Gastrocnemius medialis (tissue), 4 donors: ENCODE data around the gene WASF2. TPM values are rescaled to one million over a fixed set of nuclear protein-coding genes. Genes with fewer than 3 reads are reported as not detected.
"Not testable (repeated sequence)": the region's sequence is repeated elsewhere in the genome, so short reads cannot be mapped to it uniquely, and the experiment has no call there.

Experiments used
- ATAC-seq, 2 donors: fragments of 150-250 bp; one replicate each; pipeline ENCODE4 v1.9.1; 2016
- DNase-seq, 2 donors: peaks; one replicate each; pipeline ENCODE4 v3.0.0-alpha.2; 2019
- H3K27ac ChIP-seq, 4 donors: fragments of 200-600 bp; sonication (generic); 1 replicate in 1 of 4; 2 replicates in 3 of 4; pipeline ENCODE4 v1.5.1; 2016 to 2018; ENCODE audit warnings: mild to moderate bottlenecking in 2 of 4, moderate library complexity in 1 of 4
- H3K27me3 ChIP-seq, 3 donors: fragments of 200-600 bp; sonication (generic) in 2 of 3; 1 replicate in 1 of 3; 2 replicates in 2 of 3; pipeline versions ENCODE4 v1.5.1 to v1.6.0; 2016 to 2019; ENCODE audit warnings: mild to moderate bottlenecking in 1 of 3, moderate library complexity in 1 of 3
- H3K36me3 ChIP-seq, 2 donors: fragments of 200-600 bp; sonication (generic) in 1 of 2; one replicate each; pipeline ENCODE4 v1.5.1; 2017 to 2018
- H3K4me1 ChIP-seq, 2 donors: fragments of 200-600 bp; sonication (generic) in 1 of 2; one replicate each; pipeline ENCODE4 v1.5.1; 2016 to 2017; ENCODE audit warnings: mild to moderate bottlenecking in 2 of 2
- H3K4me3 ChIP-seq, 4 donors: fragments of 200-600 bp; sonication (generic) in 3 of 4; 1 replicate in 1 of 4; 2 replicates in 3 of 4; pipeline ENCODE4 v1.5.1; 2016 to 2019; ENCODE audit warnings: mild to moderate bottlenecking in 2 of 4
- H3K9me3 ChIP-seq, 3 donors: fragments of 200-600 bp; sonication (generic) in 2 of 3; 1 replicate in 1 of 3; 2 replicates in 2 of 3; pipeline ENCODE4 v1.5.1; 2016 to 2019
- CTCF ChIP-seq, 5 experiments: fragments of 450-650 bp in 3 of 5; fragments of 200-600 bp in 2 of 5; sonication (generic) in 2 of 5; IDR thresholded peaks in 4 of 5; conservative IDR thresholded peaks in 1 of 5; 1 replicate in 4 of 5; 2 replicates in 1 of 5; pipeline ENCODE4 v1.5.1; 2016 to 2019; ENCODE audit warnings: antibody characterized with exemption in 5 of 5, mild to moderate bottlenecking in 3 of 5, moderate library complexity in 3 of 5
- POLR2A ChIP-seq, 2 donors: fragments of 450-650 bp; IDR thresholded peaks; one replicate each; pipeline ENCODE4 v1.6.1; 2017; ENCODE audit warnings: antibody characterized with exemption in 2 of 2, mild to moderate bottlenecking in 2 of 2, moderate library complexity in 2 of 2
- in situ Hi-C, 4 donors: fragments of 200-750 bp; cut with MboI; loops; one replicate each; pipeline versions ENCODE4 v1.15.0 to v1.8.0; 2017; ENCODE audit warnings: low sequenced_read_pairs in 4 of 4
- intact Hi-C: fragments of 100-400 bp; cut with DNase I; formaldehyde crosslinking; loops from one replicate; pipeline ENCODE4 v1.15.1; 2023; ENCODE audit warnings: low total_unique reads
- total RNA-seq, 4 donors: library from RNA; depleted of rRNA; stranded (reverse); fragments of >200 nt; gene quantifications; one replicate each; pipeline versions ENCODE4 v1.1.0 to v1.2.3, GENCODE V29; 2016

Gene WASF2
- total RNA-seq, 4 donors from 2014 or later = 10.6 to 16.7 (median 13.3) TPM

- H3K27ac ChIP-seq = no peak overlapping the region
- H3K4me1 ChIP-seq = peaks cover 23 to 28% of the 10 kb centered on the region in 2 donors
- TF ChIP-seq CTCF (IDR thresholded peaks at IDR 0.05 in 4 of 5, conservative IDR thresholded peaks at IDR 0.05 in 1 of 5) = no peak
- TF ChIP-seq POLR2A (IDR thresholded peaks at IDR 0.05) = no peak
- intact Hi-C loops (no loop called here), in situ Hi-C loops (loop anchor here in 2 of 4 donors (25.0 kb wide), 1 partner anchor 102 kb away; no protein-coding TSS in a partner anchor)
- DNase-seq = no peak
- no peaks in the 10 kb centered on the region for H3K9me3 ChIP-seq
- no peak for ATAC-seq
- H3K4me3 ChIP-seq = no peak overlapping the region
- H3K36me3 ChIP-seq = peaks cover 0 to 95% of the 10 kb centered on the region in 2 donors
- no peaks in the 10 kb centered on the region for H3K27me3 ChIP-seq
Measured at GRCh38 chr1:27410709-27411108, 79.3 kb downstream of the WASF2 start.

- no peak for DNase-seq
- ATAC-seq = no peak
- Histone ChIP-seq H3K9me3 (no peaks in the 10 kb centered on the region), H3K27me3 (no peaks in the 10 kb centered on the region), H3K27ac (no peak overlapping the region), H3K4me1 (peaks cover 34 to 37% of the 10 kb centered on the region in 2 donors), H3K36me3 (peaks cover 0 to 84% of the 10 kb centered on the region in 2 donors), H3K4me3 (no peak overlapping the region)
- TF ChIP-seq POLR2A (IDR thresholded peaks at IDR 0.05) = no peak
- no peak for TF ChIP-seq CTCF (IDR thresholded peaks at IDR 0.05 in 4 of 5, conservative IDR thresholded peaks at IDR 0.05 in 1 of 5)
- intact Hi-C loops (loop anchor here (10.0 kb wide), 1 partner anchor 115 kb away; no protein-coding TSS in a partner anchor), in situ Hi-C loops (loop anchor here in 2 of 4 donors (10.0 to 25.0 kb wide), 2 partner anchors 103 to 195 kb away; partner anchors contain the start of gene AHDC1 (in 1 of the 2))
Measured at GRCh38 chr1:27409669-27410068, 80.3 kb downstream of the WASF2 start.

GRCh38 chr1:27408151-27408550 is 81.8 kb downstream of the WASF2 start:
- Histone ChIP-seq H3K27me3 (no peaks in the 10 kb centered on the region), H3K36me3 (peaks cover 0 to 69% of the 10 kb centered on the region in 2 donors), H3K9me3 (no peaks in the 10 kb centered on the region), H3K4me1 (peaks cover 41 to 42% of the 10 kb centered on the region in 2 donors), H3K27ac (no peak overlapping the region), H3K4me3 (no peak overlapping the region)
- intact Hi-C loops (loop anchor here (10.0 kb wide), 1 partner anchor 117 kb away; no protein-coding TSS in a partner anchor), in situ Hi-C loops (loop anchor here in 2 of 4 donors (10.0 to 25.0 kb wide), 2 partner anchors 104 to 197 kb away; partner anchors contain the start of gene AHDC1 (in 1 of the 2))
- DNase-seq (no peak), ATAC-seq (no peak)
- no peak for TF ChIP-seq CTCF (IDR thresholded peaks at IDR 0.05 in 4 of 5, conservative IDR thresholded peaks at IDR 0.05 in 1 of 5)
- TF ChIP-seq POLR2A (IDR thresholded peaks at IDR 0.05) = no peak

- not testable (repeated sequence) for ATAC-seq, H3K4me3 ChIP-seq, DNase-seq, H3K9me3 ChIP-seq, H3K27me3 ChIP-seq
- peak overlapping the region; percentile 68 to 78 (median 72) for H3K27ac ChIP-seq
- peaks cover 0 to 55% of the 10 kb centered on the region in 2 donors for H3K36me3 ChIP-seq
- peaks cover 50 to 53% of the 10 kb centered on the region in 2 donors for H3K4me1 ChIP-seq
- intact Hi-C loops = loop anchor here (10.0 kb wide), 1 partner anchor 118 kb away; no protein-coding TSS in a partner anchor
- in situ Hi-C loops = loop anchor here in 2 of 4 donors (10.0 to 25.0 kb wide), 2 partner anchors 106 to 198 kb away; partner anchors contain the start of gene AHDC1 (in 1 of the 2)
Measured at GRCh38 chr1:27406791-27407190, 83.2 kb downstream of the WASF2 start.

- DNase-seq (no peak), ATAC-seq (peak in 1 of 2 donors; percentile 4)
- Histone ChIP-seq H3K4me1 (peaks cover 50 to 53% of the 10 kb centered on the region in 2 donors), H3K9me3 (no peaks in the 10 kb centered on the region), H3K36me3 (peaks cover 0 to 51% of the 10 kb centered on the region in 2 donors), H3K4me3 (no peak overlapping the region), H3K27me3 (no peaks in the 10 kb centered on the region), H3K27ac (peak overlapping the region; percentile 68 to 78 (median 72))
- TF ChIP-seq POLR2A (IDR thresholded peaks at IDR 0.05) (no peak), CTCF (IDR thresholded peaks at IDR 0.05 in 4 of 5, conservative IDR thresholded peaks at IDR 0.05 in 1 of 5) (no peak)
- in situ Hi-C loops (loop anchor here in 2 of 4 donors (10.0 to 25.0 kb wide), 2 partner anchors 106 to 198 kb away; partner anchors contain the start of gene AHDC1 (in 1 of the 2)), intact Hi-C loops (loop anchor here (10.0 kb wide), 1 partner anchor 118 kb away; no protein-coding TSS in a partner anchor)
Measured at GRCh38 chr1:27406362-27406680, 83.6 kb downstream of the WASF2 start.
